NCI-H1105 (cell line): ENCODE data around the gene F10.
A peak's percentile ranks its signal among the peaks of the same experiment; 100 is the strongest.
"Not testable (repeated sequence)": the region's sequence is repeated elsewhere in the genome, so short reads cannot be mapped to it uniquely, and the experiment has no call there.

Source experiments
- DNase-seq: peaks from one replicate; lab custom pipeline; 2025; lab: John Stamatoyannopoulos, UW

F10 gene

GRCh38 chr13:113153810-113154748, 31.5 kb downstream of the F10 start:
- DNase-seq, result peak; percentile 79

- DNase-seq, result no peak
Measured at GRCh38 chr13:113155201-113155600, 32.6 kb downstream of the F10 start.

DNA sequence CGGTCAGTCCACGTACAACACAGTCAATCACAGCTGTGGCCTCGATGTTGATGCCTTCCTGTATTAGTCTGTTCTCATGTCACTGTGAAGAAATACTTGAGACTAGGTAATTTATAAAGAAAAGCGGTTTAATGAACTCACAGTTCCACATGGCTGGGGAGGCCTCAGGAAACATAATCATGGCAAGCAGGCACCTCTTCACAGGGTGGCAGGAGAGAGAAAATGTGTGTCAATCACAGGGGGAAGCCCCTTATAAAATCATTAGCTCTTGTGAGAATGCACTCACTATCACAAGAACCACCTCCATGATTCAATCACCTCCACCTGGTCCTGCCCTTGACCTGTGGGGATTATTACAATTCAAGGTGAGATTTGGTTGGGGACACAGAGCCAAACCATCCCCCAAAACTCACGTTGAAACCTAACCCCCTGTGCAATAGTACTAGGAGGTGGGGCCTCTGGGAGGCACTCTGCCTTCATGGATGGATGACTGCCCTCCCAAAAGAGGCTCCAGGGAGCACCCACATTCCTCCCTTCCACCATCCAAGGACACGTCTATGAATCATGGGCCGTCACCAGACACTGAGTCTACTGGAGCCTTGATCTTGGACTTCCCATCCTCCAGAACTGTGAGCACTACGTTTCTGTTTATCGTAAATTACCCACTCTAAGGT, 33.5 kb downstream of the F10 start:
- no peak for DNase-seq

GRCh38 chr13:113157206-113157928, 34.8 kb downstream of the F10 start:
- no peak for DNase-seq

GRCh38 chr13:113157929-113158747, 35.5 kb downstream of the F10 start, which contains the start of gene PROZ:
PROZ (plus strand) TSS chr13:113158648; CDS start chr13:113158661, 13 bp downstream.
- DNase-seq, result no peak

- DNase-seq, result no peak
Measured at GRCh38 chr13:113158946-113159345, 36.3 kb downstream of the F10 start.

DNA sequence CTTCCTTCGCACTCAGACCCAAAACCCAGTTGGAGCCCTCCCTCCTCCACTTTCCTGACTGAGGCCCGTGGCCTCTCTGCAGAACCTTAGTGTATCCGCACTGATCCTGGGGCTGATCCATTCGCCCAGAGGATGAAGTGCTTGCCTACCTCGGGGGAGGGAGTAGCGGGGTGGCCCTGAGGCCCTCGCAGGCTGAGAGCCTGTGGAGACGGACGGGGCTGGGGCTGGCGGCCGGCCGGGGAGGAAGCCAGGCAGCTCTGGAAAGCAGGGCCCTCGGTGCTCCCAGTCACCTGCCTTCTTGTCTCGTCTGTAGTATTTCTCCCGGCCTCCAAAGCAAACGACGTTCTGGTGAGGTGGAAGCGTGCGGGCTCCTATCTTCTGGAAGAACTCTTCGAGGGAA, 37.1 kb downstream of the F10 start:
- no peak for DNase-seq

DNA sequence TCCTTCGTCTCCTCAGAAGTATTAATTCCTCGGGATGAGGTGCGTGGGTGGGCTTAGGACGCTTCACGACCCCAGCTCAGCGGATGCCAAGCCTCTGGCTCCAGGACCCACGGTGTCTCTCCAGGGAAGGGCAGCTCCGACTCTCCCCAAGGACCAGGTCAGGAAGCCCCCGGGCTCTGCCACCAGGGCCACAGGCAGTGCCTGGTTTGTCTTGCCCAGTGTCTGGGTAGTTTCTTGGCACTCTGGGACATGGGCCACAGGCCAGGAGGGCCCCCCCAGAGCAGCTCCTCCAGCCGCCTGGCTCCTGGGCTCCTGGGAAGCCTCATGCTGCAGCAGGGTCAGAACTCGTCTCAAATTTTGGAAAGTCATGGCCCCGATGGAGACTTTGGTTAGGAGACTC, 38.4 kb downstream of the F10 start:
- DNase-seq, result no peak

GRCh38 chr13:113161433-113161832, 38.8 kb downstream of the F10 start:
- no peak for DNase-seq

DNA sequence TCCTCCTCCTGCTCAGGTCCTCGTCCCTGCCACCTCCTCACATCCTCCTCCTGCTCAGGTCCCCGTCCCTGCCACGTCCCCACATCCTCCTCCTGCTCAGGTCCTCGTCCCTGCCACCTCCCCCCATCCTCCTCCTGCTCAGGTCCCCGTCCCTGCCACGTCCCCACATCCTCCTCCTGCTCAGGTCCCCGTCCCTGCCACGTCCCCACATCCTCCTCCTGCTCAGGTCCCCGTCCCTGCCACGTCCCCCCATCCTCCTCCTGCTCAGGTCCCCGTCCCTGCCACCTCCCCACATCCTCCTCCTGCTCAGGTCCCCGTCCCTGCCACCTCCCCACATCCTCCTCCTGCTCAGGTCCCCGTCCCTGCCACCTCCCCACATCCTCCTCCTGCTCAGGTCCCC, 39.4 kb downstream of the F10 start:
- not testable (repeated sequence) for DNase-seq

DNA sequence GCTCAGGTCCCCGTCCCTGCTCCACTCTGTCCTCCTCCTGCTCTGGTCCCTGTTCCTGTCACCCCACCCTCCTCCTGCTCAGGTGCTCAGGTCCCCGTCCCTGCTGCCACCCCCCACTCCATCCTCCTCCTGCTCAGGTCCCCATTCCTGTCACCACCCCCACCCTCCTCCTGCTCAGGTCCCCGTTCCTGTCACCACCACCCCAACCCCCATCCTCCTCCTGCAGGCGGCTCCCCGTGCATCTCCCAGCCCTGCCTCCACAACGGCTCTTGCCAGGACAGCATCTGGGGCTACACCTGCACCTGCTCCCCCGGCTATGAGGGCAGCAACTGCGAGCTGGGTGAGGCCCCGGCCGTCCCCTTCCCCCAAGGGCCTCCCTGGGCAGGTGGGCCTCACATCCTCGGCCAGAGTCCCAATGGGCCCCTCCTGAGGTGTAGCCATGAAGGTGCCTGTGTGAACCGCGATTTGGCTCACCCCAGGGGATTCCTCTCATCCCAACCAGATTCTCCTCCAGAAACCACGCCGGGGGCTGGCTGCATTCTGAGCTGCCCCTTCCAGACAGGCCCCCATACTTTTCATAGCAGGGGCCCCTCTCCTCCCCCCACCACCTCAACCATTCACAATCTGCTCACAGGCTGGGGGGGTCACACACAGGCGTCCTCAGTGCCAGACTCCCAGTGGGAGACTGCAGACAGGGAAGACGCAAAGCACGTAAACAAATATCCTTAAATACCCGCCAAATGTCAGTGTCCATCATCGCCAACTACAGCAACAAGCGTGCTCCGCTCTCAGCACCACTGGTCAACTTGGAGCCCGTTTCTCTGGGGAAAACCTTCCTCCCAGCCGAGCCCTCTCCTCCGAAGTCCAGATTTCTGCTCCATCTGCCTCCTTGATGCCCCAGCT, 40.4 kb downstream of the F10 start:
- no peak for DNase-seq

- DNase-seq, result no peak
Measured at GRCh38 chr13:113164492-113164891, 41.9 kb downstream of the F10 start.

DNA sequence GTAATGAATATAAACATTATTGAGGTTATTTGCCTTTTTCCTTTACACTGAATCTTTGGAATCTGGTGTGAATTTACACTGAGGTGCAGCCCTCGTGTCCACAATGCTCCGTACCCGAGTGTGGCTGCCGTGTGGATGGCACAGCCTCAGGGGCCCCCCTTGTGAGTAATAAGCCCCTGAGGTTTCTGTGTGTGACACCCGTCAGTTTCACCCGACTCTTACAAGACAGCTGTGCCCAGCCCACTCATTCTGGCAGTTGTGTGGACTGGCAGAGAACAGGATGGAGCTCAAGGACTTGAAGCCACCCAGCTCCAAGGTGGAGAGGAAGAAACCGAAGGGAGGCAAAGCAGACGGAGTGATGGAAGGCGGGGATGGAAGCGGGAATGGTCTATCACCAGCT, 43.7 kb downstream of the F10 start:
- DNase-seq, result no peak

DNA sequence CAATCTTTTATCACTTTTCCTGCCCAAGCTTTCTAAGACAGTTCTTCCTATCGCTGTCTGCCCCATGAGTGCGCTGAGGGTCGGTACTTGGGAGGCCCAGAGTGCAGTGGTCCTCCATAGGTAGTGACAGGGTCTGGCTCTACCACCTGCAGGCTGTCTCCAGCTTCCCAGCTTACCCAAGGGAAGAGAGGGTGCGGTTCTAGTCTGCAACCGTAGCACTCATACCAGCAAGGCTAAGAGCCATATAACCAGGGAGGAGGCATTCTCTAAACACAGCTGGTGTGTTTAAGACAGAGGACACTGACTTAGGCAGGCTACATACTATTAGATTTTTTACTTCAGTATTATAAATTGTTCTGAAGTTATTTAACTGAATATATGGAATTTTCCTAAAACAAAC, 44.1 kb downstream of the F10 start:
- DNase-seq, result no peak

DNA sequence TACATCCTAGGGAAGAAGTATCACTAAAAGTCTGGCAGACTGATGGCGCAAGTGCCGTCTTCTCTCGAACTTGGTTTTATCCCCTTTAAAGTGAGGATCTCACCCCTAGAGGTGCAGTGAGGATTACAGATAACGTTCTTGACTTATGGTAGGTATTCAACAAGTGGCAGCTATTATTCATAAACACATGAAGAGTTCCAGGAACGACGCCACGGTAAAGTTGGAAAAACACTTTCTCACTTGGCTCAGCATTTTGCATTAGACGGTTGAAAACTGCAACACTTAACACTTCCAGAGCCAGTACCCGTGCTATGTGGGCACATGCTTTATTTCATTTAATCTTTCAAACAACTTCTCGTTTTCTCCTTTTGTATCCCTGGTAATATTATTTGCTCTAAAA, 44.6 kb downstream of the F10 start:
- DNase-seq, result no peak

GRCh38 chr13:113167575-113167974, 45.0 kb downstream of the F10 start:
- DNase-seq, result no peak

DNA sequence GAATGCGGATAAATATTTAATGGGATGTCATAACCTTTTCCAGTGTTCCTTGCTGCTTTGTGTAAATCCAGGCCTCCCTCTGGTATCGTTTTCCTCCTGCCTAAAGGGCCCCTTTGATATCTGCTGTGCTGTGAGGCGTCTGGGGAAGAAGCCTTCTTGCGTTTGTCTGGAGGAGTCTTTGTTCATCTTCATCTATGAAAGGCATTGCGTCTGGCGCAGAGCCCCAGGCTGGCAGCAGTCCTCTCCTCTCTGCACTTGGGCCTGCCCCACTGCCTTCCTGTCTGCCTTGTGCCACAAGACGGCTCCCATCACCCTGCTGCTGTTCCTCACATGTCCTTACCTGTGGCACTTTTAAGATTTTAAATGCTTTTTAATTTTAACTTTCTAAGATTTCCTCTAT, 45.6 kb downstream of the F10 start:
- no peak for DNase-seq

DNA sequence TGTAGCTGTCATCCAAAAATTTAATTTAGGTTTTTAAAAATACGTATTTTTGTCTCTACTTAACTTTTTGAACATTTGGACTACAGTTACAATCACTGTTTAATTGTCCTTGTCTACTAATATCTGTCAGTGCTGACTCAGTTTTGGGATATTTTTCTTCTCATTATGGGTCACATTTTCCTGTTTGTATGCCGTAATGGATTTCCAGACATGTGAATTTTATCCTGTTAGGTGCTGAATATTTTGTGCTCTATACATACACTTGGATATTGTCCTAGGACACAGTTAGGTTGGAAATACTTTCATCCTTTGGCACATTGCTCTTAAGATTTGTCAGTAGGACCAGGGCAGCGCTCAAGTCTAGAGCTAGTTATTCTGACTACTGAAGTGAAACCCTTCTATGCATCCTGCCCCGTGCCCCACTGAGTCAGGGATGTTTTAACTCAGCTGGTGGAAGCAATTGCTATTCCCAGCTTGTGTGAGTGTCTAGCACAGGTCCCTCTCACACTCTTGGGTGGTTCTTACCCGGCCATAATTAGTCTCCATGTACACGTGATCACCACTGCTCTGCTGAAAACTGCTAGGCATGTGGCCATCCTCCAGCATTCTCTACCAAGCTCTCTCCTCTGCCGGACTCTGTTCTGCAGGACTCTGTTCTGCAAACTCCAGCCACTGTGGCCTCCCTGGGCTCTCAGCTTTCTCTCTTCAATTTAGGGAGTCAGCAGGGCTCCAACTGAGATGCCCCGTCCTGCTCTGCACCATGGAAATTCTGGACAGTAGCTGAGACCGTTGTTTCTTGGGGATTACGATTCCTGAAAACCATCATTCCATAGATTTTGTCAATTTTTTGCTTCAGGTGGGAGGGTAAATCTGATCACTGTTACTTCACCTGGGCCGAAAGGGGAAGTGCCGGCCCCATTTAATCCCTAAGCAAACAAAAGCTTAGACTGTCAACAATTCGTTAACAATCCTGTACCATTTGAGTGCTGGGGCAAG, 47.0 kb downstream of the F10 start:
- DNase-seq, result no peak

- DNase-seq, result no peak
Measured at GRCh38 chr13:113170511-113170910, 47.9 kb downstream of the F10 start.
